Stimulated activated CD4-positive, alpha-beta T cell treated with anti-CD3 and anti-CD28 coated beads, Interleukin-15, amount 100 ng/mL, for 48 hours (primary cell): Measurements from ENCODE around the gene THRB.

Source experiments
- DNase-seq, 2 donors: peaks; one replicate each; pipeline ENCODE4 v3.0.0-alpha.2; 2020; ENCODE audit warnings: low read depth in 2 of 2

The THRB gene

DNA sequence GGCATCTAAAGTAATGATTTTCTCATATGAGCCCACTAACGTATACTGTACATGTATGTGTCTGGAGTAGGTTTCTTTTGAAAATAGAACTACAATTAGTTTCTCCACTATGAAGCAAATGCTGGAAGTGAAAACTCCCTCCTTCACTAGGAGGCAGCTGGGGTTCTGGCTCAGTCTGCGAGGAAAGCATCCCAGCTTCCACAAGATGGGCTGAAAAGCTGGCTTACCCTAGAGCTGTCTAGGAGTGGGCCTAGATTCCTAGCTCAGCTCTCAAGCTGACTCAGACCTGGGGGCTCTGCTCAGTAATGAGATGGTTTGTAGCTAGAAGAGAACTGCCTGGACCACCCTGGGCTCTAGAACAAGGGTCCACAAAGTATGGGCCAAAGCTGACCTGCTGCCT is 268.3 kb downstream of the THRB start:
- no peak for DNase-seq

- no peak for DNase-seq
Observed at GRCh38 chr3:24225385-24225950, 269.2 kb downstream of the THRB start.

DNA sequence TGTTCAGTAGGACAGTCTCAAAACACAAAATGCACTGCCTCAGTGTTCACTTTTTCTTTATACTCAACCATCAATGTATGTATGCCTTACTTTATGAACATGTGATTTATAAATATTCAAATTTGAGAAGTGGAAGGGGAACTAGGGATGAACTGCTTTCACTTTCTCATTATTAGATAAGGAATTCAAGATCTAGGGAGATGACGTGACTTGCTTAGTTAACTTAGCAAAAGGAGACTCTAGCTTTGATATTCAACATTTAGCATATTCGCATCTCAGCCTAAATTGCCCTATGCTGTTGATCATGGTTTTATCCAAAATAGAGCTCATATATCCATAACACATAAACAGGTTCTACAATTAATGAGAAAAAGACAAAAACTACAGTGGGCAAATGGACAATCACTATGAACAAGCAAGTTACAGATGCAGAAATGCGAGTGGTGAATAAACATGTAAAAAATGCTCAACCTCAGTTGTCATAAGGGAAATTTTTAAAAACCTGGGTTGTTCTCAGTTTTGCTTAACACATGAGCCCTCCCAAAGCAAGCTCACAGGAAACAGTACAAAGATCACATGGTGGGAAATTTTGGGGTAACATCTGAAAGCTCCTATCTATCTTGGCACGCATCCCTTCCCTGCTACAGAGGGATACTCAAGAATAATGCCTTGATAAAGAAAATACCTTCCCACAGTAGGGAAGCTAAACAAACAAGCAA is 269.8 kb downstream of the THRB start:
- no peak for DNase-seq

- no peak for DNase-seq
Observed at GRCh38 chr3:24222165-24222805, 272.4 kb downstream of the THRB start.

DNA sequence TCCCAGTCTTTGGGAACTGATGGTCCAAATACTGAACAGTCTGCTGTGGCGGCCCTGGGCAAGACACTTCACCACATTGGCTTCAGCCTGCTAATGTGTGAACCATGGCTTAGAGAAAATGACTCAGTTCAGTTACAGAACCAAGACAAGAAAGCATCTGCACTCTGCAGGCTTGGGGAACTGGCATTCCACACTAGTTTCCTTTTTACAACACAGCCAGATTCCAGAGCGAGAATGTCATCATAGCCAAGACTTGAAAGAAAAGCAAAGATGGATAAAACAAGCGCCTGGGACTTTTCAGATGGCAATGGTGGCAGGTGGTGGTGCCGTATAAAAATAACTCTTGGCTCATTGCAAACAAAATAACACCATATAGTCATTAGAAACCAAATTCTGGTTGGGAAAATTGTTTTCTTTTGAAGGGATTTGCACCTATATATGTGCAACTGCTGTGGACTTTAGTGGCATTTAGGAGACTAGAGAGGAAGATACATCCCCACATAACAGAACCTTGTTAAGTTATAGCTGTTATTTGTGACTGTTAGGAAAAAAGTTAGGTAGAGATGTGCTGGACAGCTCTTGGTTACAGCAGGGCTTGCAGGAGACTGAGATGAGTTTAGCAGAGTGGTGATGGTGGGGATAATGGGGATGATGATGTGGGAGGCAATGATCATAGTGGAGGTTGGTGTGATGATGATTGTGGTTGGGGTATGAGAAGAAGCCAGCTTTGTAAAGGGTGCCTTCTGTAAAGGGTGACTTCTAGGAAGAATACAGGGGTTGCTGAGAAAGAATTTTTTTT is 273.6 kb downstream of the THRB start:
- no peak for DNase-seq

DNA sequence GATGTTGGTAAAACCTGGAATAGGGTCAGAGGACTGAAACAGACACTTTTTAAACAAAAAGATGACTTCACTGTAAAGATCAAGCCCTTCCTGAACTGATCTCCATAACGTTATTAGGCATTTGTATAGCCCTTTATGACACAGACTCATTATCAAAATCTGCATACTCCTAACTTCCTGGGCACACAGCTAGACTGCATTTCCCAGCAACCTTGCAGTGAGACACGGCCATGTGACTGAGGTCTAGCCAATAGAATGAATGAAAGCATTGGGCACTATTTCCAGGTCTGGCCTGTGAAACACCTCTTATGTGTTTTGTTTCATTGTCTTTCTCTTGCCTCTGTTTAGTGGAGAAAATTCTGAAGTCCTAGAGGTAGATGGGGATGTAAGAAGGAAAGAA is 279.1 kb downstream of the THRB start:
- no peak for DNase-seq

DNA sequence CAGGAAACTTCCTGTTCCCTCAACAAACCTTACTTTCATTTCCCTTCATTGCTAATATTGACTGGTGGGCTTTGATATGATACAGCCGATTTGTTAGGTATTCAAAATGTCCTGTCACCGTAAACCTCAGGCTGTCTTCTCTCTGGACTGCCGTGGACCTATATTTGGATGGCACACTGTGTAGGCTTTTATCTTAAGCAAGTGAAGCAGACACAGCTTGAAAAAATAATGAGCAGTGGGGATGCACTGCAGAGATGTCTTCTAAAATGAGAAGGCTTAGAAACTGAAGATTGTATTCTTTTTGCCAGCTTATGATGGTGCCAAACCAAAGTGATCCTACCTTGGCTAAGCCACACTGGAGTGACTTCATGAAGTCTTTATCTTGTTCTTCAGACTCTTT is 283.3 kb downstream of the THRB start:
- DNase-seq = no peak

DNA sequence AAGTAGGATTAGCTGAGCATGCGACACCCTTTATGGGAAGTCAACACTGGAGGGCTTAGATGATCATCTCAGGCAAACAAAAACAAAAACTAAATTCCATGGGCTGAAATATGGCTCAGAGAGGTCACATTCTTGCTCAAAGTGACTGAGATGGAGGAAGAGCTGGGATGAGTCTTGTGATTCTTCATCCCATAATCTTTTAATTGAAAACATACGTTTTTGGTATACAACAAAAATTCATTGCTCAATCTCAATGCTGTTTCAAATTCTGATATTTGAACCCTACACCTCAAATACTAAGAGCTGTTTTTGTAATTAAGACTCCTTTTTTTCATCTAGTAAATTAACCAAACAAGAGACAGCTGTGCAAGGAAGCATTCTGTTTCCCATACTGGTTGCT is 292.6 kb downstream of the THRB start:
- DNase-seq = no peak

GRCh38 chr3:24201301-24201700 is 293.3 kb downstream of the THRB start:
- no peak for DNase-seq

- DNase-seq = no peak
Observed at GRCh38 chr3:24199775-24200247, 294.8 kb downstream of the THRB start.

- no peak for DNase-seq
Observed at GRCh38 chr3:24199300-24199699, 295.4 kb downstream of the THRB start.

DNA sequence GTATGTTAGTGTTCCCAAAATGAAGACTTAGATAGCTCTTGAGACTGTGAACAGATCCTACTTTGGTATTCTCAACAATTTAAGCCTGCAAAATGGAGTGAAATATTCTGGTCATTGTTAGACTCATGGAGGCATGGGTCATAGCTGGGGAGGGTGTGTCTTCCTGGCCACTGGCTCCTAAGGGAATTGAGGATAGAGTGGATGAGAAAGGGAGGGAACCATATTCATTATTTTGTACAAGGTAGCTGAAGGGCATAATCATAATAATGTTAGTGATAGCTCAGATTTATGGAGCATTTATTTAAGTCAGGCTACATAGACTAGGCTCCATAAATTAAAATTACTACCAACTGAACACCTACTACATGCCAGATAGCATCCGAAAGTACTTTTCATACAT is 295.9 kb downstream of the THRB start:
- DNase-seq = no peak

DNA sequence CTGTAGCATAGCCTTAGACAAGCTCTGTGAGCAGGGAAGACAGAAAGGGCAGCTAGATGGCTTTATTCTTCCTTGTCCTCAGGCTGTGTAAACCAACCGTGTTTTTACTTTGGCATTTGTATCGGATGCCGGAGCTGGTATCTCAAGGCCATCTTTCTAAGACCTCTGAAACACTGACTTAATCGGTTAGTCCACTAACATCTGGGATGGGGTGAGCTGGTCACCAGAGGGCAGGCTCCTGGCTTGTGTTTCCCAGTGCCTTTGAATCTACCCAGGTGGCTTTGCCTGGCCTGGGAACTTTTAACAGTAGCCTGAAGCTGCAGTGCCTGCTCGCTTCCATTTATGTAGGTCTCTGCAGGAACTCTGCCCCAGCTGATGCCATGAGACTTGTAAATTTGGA is 296.8 kb downstream of the THRB start:
- DNase-seq = no peak

- DNase-seq = no peak
Observed at GRCh38 chr3:24196526-24196925, 298.1 kb downstream of the THRB start.

- no peak for DNase-seq
Observed at GRCh38 chr3:24195504-24196230, 299.0 kb downstream of the THRB start.

DNA sequence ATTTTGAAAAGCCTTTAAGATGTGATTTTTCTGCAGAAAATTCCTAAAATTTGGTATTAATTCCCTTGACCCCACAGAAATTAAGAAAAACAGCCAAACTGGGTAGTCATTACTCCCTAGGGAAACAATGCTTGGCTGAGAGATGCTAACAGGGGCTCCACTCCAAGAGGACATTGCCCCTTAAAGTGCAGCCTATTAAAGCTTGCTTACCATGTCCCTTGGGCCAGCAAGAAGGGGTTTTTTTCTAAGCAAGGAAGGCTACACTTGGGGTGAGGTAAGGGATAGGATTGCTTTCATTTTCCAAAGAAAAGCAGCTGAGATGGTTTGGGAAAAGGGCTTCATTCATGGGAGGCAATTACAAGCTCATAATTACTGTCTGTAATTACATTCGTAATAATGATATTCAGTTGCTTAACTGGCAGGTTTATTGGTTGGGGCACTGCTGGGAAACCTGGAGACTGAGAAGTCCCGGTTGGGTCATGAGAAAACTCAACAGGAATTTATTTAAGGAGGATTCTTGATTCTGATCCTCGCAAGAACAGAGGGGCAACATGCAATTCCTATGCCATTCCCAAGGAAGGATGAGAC is 302.1 kb downstream of the THRB start:
- no peak for DNase-seq

- DNase-seq = no peak
Observed at GRCh38 chr3:24191801-24192403, 302.7 kb downstream of the THRB start.

DNA sequence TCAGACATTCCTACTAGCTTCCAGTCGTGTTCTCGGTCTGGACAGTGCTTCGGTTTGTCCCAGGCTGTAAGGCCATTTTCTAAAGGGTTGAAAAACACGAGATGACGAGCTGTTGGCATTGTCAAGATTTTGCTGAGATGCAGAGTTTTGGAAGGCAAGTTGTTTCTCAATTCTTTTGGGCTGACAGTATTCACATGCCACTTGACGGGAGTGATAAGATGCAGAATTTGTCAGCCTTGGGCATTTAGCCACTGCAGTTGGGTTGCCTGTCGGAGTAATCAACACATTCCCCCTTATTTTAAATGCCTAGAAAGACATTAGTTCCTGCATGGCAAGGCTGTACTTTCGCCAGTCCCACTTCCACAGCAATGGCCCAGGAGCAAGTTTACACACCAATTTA is 304.4 kb downstream of the THRB start:
- no peak for DNase-seq

DNA sequence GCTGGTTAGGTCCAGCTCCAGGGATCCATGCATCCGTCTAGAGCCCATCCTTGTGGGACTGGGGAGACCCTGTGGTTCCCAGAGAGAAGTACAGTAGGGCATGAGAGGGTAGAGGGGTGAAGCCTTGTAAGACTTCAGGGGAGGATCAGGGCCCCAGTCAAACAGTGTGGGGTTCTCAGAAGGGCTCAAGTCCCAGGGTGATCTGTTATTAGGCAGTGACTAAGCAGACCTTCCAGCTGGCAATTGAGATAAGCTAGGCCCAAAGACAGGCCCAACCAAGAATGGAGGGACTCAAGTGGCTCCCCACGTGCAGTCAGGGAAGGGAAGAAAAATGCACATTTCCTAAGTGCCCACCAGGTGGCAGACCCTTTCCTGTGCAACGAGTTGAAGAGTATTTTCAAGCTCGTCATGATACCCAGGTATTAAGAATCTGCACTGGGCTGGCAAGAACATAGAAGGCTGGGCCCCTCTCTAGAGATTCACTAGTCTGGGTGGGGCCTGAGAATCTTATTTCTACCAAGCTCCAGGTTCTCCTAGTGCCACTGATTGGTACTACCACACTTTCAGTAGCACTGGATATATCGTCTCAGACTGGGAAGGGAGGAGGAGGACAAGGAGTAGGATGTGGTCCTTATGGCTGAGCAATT is 308.8 kb downstream of the THRB start:
- DNase-seq = peak; percentile 2 to 21

DNA sequence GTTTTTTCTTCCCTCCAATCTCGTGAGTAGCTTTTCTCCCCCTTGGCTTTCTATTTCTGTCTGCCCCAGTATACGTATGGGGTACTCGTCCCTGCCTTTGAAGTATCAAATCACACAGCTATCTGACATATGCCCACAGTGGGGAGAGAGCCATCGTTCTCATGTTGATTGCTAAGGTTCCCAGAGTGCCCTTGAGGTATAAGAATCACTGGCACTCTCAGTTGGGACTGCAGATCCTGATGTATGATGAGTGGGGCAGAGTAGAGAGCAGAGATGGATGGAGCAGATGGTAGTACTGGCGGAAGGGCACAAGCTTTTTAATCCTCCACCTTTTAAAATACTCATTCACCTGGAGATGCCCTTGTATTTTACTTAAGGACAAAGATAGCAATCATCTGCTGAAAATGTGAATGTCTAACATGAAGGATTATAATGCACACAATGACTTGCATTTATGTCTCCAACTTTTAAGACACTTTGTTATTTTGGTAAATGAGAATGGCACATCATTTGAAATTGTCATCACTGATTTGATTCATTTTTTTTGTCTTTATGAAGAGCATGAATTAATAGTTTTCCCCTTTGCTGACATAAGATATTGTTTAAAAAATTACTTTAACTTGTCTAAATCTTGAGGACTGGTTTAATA is 310.0 kb downstream of the THRB start:
- DNase-seq = no peak
